IPS DF 6.9 (cell line): ENCODE results near the gene KRTAP10-6.
"Not testable (repeated sequence)": the region's sequence is repeated elsewhere in the genome, so short reads cannot be mapped to it uniquely, and the experiment has no call there.

ENCODE experiments used
- DNase-seq: peaks from one replicate; pipeline ENCODE4 v3.0.0-alpha.2; 2013; ENCODE audit warnings: low read depth, low spot score
- H3K27ac ChIP-seq: one replicate; pipeline ENCODE4 v1.5.1; 2013; ENCODE audit warnings: low read length, control low read depth
- H3K27me3 ChIP-seq: 2 replicates; pipeline ENCODE4 v1.6.1; 2013; ENCODE audit warnings: mild to moderate bottlenecking, low read length; ENCODE audit not compliant: control insufficient read depth, insufficient read depth
- H3K36me3 ChIP-seq: 2 replicates; pipeline ENCODE4 v1.6.1; 2013; ENCODE audit warnings: low read length; ENCODE audit not compliant: control insufficient read depth, insufficient read depth
- H3K4me1 ChIP-seq: 2 replicates; pipeline ENCODE4 v1.6.1; 2013; ENCODE audit warnings: low read length; ENCODE audit not compliant: control insufficient read depth, insufficient read depth
- H3K4me3 ChIP-seq: 2 replicates; pipeline ENCODE4 v1.5.1; 2013; ENCODE audit warnings: mild to moderate bottlenecking, low read length
- H3K9me3 ChIP-seq: 2 replicates; pipeline ENCODE4 v1.6.1; 2013; ENCODE audit warnings: low read length, inconsistent platforms; ENCODE audit not compliant: control insufficient read depth, insufficient read depth
- WGBS: extraction: QIAGEN DNeasy Blood & Tissue Kit; methylation state at CpG from one replicate; pipeline ENCODE4 v1.1.7; 2013; ENCODE audit warnings: mixed read lengths, missing lambda C conversion rate; ENCODE audit not compliant: insufficient read length, insufficient coverage; 5-methylcytosine and 5-hydroxymethylcytosine counted together

Gene KRTAP10-6

GRCh38 chr21:44569861-44570517 is 22.3 kb downstream of the KRTAP10-6 start:
- H3K27me3 ChIP-seq, result no peaks in the 10 kb centered on the region
- no peaks in the 10 kb centered on the region for H3K9me3 ChIP-seq
- H3K4me3 ChIP-seq, result no peak overlapping the region
- H3K27ac ChIP-seq, result no peak overlapping the region
- no peak for DNase-seq
- H3K36me3 ChIP-seq, result peaks cover 4% of the 10 kb centered on the region; the same call in 1 of the 2 replicates
- no CpG with 5 or more reads among the region's 12 CpGs for WGBS
- 0 out of 2 replicates have a peak, but pooled peaks cover 3% of the 10 kb centered on the region for H3K4me1 ChIP-seq

- Histone ChIP-seq H3K27ac (no peak overlapping the region), H3K27me3 (no peaks in the 10 kb centered on the region), H3K4me1 (no peaks in the 10 kb centered on the region), H3K36me3 (peaks cover 4% of the 10 kb centered on the region; the same call in 1 of the 2 replicates), H3K4me3 (no peak overlapping the region), H3K9me3 (no peaks in the 10 kb centered on the region)
- WGBS, result no CpG with 5 or more reads among the region's 27 CpGs
- DNase-seq, result no peak
These were observed 23.4 kb downstream of the KRTAP10-6 start for GRCh38 chr21:44568667-44569556.

- Histone ChIP-seq H3K36me3 (peaks cover 4% of the 10 kb centered on the region; the same call in 1 of the 2 replicates), H3K4me1 (no peaks in the 10 kb centered on the region), H3K27me3 (no peaks in the 10 kb centered on the region), H3K9me3 (no peaks in the 10 kb centered on the region), H3K4me3 (no peak overlapping the region), H3K27ac (no peak overlapping the region)
- no CpG with 5 or more reads among the region's 12 CpGs for WGBS
- DNase-seq, result no peak
These were observed 24.0 kb downstream of the KRTAP10-6 start for GRCh38 chr21:44568261-44568660.

- no peak for DNase-seq
- WGBS, result no CpG with 5 or more reads among the region's 18 CpGs
These were observed 24.7 kb downstream of the KRTAP10-6 start for GRCh38 chr21:44567481-44568171.

GRCh38 chr21:44566403-44566802 is 25.9 kb downstream of the KRTAP10-6 start:
- no CpG with 5 or more reads among the region's 1 CpG for WGBS
- H3K4me1 ChIP-seq, result no peaks in the 10 kb centered on the region
- H3K27me3 ChIP-seq, result no peaks in the 10 kb centered on the region
- no peaks in the 10 kb centered on the region for H3K9me3 ChIP-seq
- peaks cover 4% of the 10 kb centered on the region; the same call in 1 of the 2 replicates for H3K36me3 ChIP-seq
- DNase-seq, result no peak
- H3K27ac ChIP-seq, result no peak overlapping the region
- H3K4me3 ChIP-seq, result no peak overlapping the region

More at GRCh38 chr21:44567481-44568171, 24.7 kb downstream of the KRTAP10-6 start:
- Histone ChIP-seq H3K27me3 (no peaks in the 10 kb centered on the region), H3K4me1 (no peaks in the 10 kb centered on the region), H3K27ac (no peak overlapping the region), H3K4me3 (no peak overlapping the region), H3K36me3 (peaks cover 4% of the 10 kb centered on the region; the same call in 1 of the 2 replicates), H3K9me3 (no peaks in the 10 kb centered on the region)

- DNase-seq, result no peak
- WGBS, result no CpG with 5 or more reads among the region's 1 CpG
- no peak overlapping the region for H3K4me3 ChIP-seq
- no peaks in the 10 kb centered on the region for H3K4me1 ChIP-seq
- H3K27ac ChIP-seq, result no peak overlapping the region
- peaks cover 4% of the 10 kb centered on the region; the same call in 1 of the 2 replicates for H3K36me3 ChIP-seq
- no peaks in the 10 kb centered on the region for H3K9me3 ChIP-seq
- no peaks in the 10 kb centered on the region for H3K27me3 ChIP-seq
These were observed 27.3 kb downstream of the KRTAP10-6 start for GRCh38 chr21:44564886-44565598.

- no peak for DNase-seq
- Histone ChIP-seq H3K27ac (no peak overlapping the region), H3K9me3 (no peaks in the 10 kb centered on the region), H3K4me3 (no peak overlapping the region), H3K36me3 (peaks cover under 1% of the 10 kb centered on the region; the same call in 1 of the 2 replicates), H3K4me1 (no peaks in the 10 kb centered on the region), H3K27me3 (no peaks in the 10 kb centered on the region)
- WGBS, result no CpG with 5 or more reads among the region's 1 CpG
These were observed 28.2 kb downstream of the KRTAP10-6 start for GRCh38 chr21:44564099-44564498.

GRCh38 chr21:44558695-44559094 is 33.6 kb downstream of the KRTAP10-6 start, which contains the start of gene KRTAP10-3:
TSS of gene KRTAP10-3 (minus strand) at chr21:44558795. CDS start at chr21:44558715, 80 bp downstream.
- no peaks in the 10 kb centered on the region for H3K9me3 ChIP-seq
- no peaks in the 10 kb centered on the region for H3K27me3 ChIP-seq
- H3K4me1 ChIP-seq, result no peaks in the 10 kb centered on the region
- no CpG with 5 or more reads among the region's 5 CpGs for WGBS
- no peak within 1 kb of the TSS for H3K27ac ChIP-seq
- no peak within 1 kb of the TSS for H3K4me3 ChIP-seq
- DNase-seq, result no peak
- peaks cover 2% of the 10 kb centered on the region; the same call in 1 of the 2 replicates for H3K36me3 ChIP-seq

GRCh38 chr21:44558329-44558675 is 34.0 kb downstream of the KRTAP10-6 start:
- not testable (repeated sequence) for DNase-seq
- WGBS, result no CpG with 5 or more reads among the region's 10 CpGs

More at GRCh38 chr21:44558329-44558675, 34.0 kb downstream of the KRTAP10-6 start:
- H3K4me1 ChIP-seq, H3K4me3 ChIP-seq, H3K36me3 ChIP-seq, H3K9me3 ChIP-seq, H3K27ac ChIP-seq, H3K27me3 ChIP-seq: not testable (repeated sequence)
